Measurements from ENCODE around the gene SLC9C1.
"Not testable (repeated sequence)": the region's sequence is repeated elsewhere in the genome, so short reads cannot be mapped to it uniquely, and the experiment has no call there.

The SLC9C1 gene

DNA sequence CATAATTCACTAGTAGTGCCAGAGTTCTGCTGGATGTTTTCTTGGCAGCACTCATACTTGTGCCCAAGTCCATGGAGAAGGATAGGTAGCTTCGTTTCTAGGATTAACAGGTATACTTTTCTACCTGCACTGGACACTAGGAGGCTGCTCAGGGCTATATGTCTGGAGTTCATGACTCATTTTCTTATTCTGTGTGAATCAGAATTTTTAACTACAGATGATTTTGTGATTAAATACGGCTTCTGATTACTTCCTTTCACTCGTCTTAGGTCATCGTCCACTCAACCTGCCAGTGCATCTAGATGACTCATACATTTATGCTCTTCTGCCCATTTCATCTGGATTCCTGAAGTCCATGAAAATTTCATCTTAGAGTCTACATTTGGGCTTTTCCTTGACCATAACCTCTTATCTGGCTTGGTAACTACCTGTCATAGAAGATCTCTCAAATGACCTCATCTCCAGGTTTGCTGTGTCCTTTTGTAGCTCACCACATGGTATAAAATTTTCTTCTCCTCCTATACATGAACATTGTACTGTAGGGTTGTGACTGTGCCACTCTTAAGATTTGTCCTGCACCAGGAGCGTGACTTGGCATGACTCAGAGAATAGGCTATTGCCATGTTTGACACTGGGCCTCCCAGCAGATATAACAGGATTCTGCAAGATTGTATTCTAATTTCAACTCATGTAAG, 94.2 kb downstream of the SLC9C1 start:
- Histone ChIP-seq H2AFZ (ENCODE audit: low read length) (no peak overlapping the region), H3K27me3 (ENCODE audit: insufficient read depth, low read length) (no peaks in the 10 kb centered on the region), H3K27ac (ENCODE audit: low read depth, low read length, poor library complexity, severe bottlenecking) (no peak overlapping the region), H3K79me2 (ENCODE audit: insufficient read depth, low read length) (no peaks in the 10 kb centered on the region), H3K9me3 (ENCODE audit: low read length) (no peaks in the 10 kb centered on the region), H3K9ac (ENCODE audit: low read length) (no peak overlapping the region), H3K4me2 (ENCODE audit: low read length) (no peak overlapping the region), H3F3A (ENCODE audit: insufficient read depth, low read length) (0 out of 2 replicates have a peak, but pooled peaks cover 2% of the 10 kb centered on the region), H3K4me1 (ENCODE audit: insufficient read depth, low read length, severe bottlenecking) (no peaks in the 10 kb centered on the region), H3K9me2 (ENCODE audit: low read depth, low read length) (no peaks in the 10 kb centered on the region), H4K20me1 (ENCODE audit: insufficient read depth, low read length) (no peaks in the 10 kb centered on the region), H3K36me3 (ENCODE audit: insufficient read depth, low read length) (no peaks in the 10 kb centered on the region), H3K4me3 (ENCODE audit: low read depth, low read length, poor library complexity, severe bottlenecking) (no peak overlapping the region)
- no peak for TF ChIP-seq EZH2 (IDR thresholded peaks at IDR 0.05; ENCODE audit: borderline replicate concordance, low read length)
- TF ChIP-seq, protein P1, sequence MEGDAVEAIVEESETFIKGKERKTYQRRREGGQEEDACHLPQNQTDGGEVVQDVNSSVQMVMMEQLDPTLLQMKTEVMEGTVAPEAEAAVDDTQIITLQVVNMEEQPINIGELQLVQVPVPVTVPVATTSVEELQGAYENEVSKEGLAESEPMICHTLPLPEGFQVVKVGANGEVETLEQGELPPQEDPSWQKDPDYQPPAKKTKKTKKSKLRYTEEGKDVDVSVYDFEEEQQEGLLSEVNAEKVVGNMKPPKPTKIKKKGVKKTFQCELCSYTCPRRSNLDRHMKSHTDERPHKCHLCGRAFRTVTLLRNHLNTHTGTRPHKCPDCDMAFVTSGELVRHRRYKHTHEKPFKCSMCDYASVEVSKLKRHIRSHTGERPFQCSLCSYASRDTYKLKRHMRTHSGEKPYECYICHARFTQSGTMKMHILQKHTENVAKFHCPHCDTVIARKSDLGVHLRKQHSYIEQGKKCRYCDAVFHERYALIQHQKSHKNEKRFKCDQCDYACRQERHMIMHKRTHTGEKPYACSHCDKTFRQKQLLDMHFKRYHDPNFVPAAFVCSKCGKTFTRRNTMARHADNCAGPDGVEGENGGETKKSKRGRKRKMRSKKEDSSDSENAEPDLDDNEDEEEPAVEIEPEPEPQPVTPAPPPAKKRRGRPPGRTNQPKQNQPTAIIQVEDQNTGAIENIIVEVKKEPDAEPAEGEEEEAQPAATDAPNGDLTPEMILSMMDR (IDR thresholded peaks at IDR 0.05; ENCODE audit: low read length) = no peak

DNA sequence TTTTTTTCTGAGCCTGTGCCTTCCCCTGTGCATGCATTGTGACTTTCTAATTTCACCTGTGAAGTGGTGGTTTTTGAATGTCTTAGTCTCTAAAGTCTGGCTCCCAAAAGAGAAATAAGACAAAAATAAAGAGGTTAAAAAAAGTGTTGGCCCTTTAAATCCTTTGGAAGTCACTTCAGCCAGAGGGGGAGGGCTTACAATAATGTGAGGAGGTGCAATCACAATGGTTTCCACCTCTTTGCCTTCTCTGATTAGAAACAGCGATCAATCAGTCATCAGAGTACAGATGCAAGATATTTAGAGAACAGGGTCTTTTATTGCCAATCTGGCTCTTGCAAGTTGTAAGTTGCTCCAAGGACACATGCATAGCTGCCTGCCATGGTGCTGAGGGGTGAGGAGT, 96.9 kb downstream of the SLC9C1 start:
- Histone ChIP-seq H3K79me2 (ENCODE audit: insufficient read depth, low read length) (no peaks in the 10 kb centered on the region), H3K4me2 (ENCODE audit: low read length) (no peak overlapping the region), H3K27ac (ENCODE audit: low read depth, low read length, poor library complexity, severe bottlenecking) (no peak overlapping the region), H4K20me1 (ENCODE audit: insufficient read depth, low read length) (no peaks in the 10 kb centered on the region), H3K9me3 (ENCODE audit: low read length) (0 out of 2 replicates have a peak, but pooled peaks cover 6% of the 10 kb centered on the region), H3K36me3 (ENCODE audit: insufficient read depth, low read length) (no peaks in the 10 kb centered on the region), H3K4me3 (ENCODE audit: low read depth, low read length, poor library complexity, severe bottlenecking) (no peak overlapping the region), H3K4me1 (ENCODE audit: insufficient read depth, low read length, severe bottlenecking) (no peaks in the 10 kb centered on the region), H3K9ac (ENCODE audit: low read length) (no peak overlapping the region), H3K27me3 (ENCODE audit: insufficient read depth, low read length) (no peaks in the 10 kb centered on the region), H3K9me2 (ENCODE audit: low read depth, low read length) (no peaks in the 10 kb centered on the region), H2AFZ (ENCODE audit: low read length) (no peak overlapping the region), H3F3A (ENCODE audit: insufficient read depth, low read length) (no peaks in the 10 kb centered on the region)
- no peak for TF ChIP-seq EZH2 (IDR thresholded peaks at IDR 0.05; ENCODE audit: borderline replicate concordance, low read length)
- TF ChIP-seq, protein P1 (IDR thresholded peaks at IDR 0.05; ENCODE audit: low read length) = no peak

DNA sequence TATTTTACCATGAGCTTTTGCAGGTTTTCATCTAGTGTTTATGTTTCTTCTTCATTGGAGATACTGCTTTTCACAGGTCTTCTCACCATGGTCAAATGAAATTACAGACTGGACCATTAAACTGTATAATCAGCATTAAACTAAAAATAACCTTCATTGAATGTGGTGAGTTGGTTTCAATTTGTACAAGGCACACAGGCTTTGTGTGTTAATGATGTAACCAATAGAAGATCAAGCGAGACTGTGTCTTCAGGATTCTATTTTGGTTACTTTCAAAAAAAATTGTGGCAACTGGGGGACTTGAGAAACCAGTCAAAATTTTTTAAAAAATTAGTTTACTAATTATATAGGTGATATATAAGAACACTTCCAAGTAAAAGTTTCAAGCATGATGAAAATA, 106.7 kb downstream of the SLC9C1 start:
- Histone ChIP-seq H3K79me2 (ENCODE audit: insufficient read depth, low read length) (no peaks in the 10 kb centered on the region), H3K9me3 (ENCODE audit: low read length) (no peaks in the 10 kb centered on the region), H3K27me3 (ENCODE audit: insufficient read depth, low read length) (no peaks in the 10 kb centered on the region), H3K4me2 (ENCODE audit: low read length) (no peak overlapping the region), H3K27ac (ENCODE audit: low read depth, low read length, poor library complexity, severe bottlenecking) (no peak overlapping the region), H3K9me2 (ENCODE audit: low read depth, low read length) (no peaks in the 10 kb centered on the region), H3K4me3 (ENCODE audit: low read depth, low read length, poor library complexity, severe bottlenecking) (no peak overlapping the region), H4K20me1 (ENCODE audit: insufficient read depth, low read length) (no peaks in the 10 kb centered on the region), H3K36me3 (ENCODE audit: insufficient read depth, low read length) (no peaks in the 10 kb centered on the region), H2AFZ (ENCODE audit: low read length) (no peak overlapping the region), H3K4me1 (ENCODE audit: insufficient read depth, low read length, severe bottlenecking) (no peaks in the 10 kb centered on the region), H3K9ac (ENCODE audit: low read length) (no peak overlapping the region), H3F3A (ENCODE audit: insufficient read depth, low read length) (no peaks in the 10 kb centered on the region)
- TF ChIP-seq EZH2 (IDR thresholded peaks at IDR 0.05; ENCODE audit: borderline replicate concordance, low read length) = no peak
- TF ChIP-seq, protein P1 (IDR thresholded peaks at IDR 0.05; ENCODE audit: low read length) = no peak

DNA sequence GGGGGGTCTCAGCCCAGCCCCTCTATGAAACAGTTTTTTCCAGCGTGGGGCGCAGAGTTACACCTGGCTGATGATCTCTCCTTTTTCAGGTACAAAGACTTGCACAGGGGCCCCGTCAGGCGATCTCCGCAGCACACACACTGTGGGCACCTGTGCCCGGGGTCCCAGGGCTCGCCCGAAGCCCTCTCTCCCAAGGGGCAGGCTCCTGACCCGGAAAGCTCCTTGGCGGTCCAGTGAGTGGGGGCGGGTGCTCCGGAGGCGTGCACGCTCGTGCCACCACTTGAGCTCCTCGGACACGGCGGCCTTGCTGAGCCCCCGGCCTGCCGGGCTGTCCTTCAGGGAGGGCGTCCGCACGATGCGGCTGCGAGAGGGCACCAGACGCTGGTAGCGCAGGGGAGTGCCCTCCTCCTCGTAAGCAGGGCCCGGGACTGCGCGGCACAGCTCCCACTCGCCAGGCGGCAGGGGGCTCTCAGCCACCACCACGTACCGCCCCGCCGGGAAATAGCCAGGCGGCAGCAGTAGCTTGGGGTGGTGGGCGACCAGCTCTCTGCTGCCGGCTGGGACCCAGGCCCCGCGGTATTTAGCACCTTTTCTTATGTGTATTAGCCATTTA, 108.5 kb downstream of the SLC9C1 start:
- not testable (repeated sequence) for H3K27me3 ChIP-seq (ENCODE audit: insufficient read depth, low read length); H3K27ac ChIP-seq (ENCODE audit: low read depth, low read length, poor library complexity, severe bottlenecking); H4K20me1 ChIP-seq (ENCODE audit: insufficient read depth, low read length); H3K36me3 ChIP-seq (ENCODE audit: insufficient read depth, low read length); H3K4me3 ChIP-seq (ENCODE audit: low read depth, low read length, poor library complexity, severe bottlenecking); H3K4me1 ChIP-seq (ENCODE audit: insufficient read depth, low read length, severe bottlenecking); H3K79me2 ChIP-seq (ENCODE audit: insufficient read depth, low read length); H3K4me2 ChIP-seq (ENCODE audit: low read length); H2AFZ ChIP-seq (ENCODE audit: low read length); H3K9me2 ChIP-seq (ENCODE audit: low read depth, low read length); H3K9ac ChIP-seq (ENCODE audit: low read length); H3F3A ChIP-seq (ENCODE audit: insufficient read depth, low read length); H3K9me3 ChIP-seq (ENCODE audit: low read length)

Data from OCI-LY1 (cell line).